ENCODE results near the gene MAN1B1.

The MAN1B1 gene

GRCh38 chr9:137067860-137068538 is 18.8 kb upstream of the MAN1B1 start:
- H3K4me3 ChIP-seq = no peak overlapping the region
- H3K27ac ChIP-seq = no peak overlapping the region
- TF ChIP-seq CTCF (IDR thresholded peaks at IDR 0.05) = peak; percentile 75
- no peak for DNase-seq (ENCODE audit: low spot score)

GRCh38 chr9:137068539-137069507 is 18.0 kb upstream of the MAN1B1 start:
- TF ChIP-seq CTCF (IDR thresholded peaks at IDR 0.05) = no peak
- no peak for DNase-seq (ENCODE audit: low spot score)
- Histone ChIP-seq H3K4me3 (no peak overlapping the region), H3K27ac (no peak overlapping the region)

GRCh38 chr9:137069508-137070091 is 17.2 kb upstream of the MAN1B1 start:
- no peak for TF ChIP-seq CTCF (IDR thresholded peaks at IDR 0.05)
- no peak overlapping the region for H3K27ac ChIP-seq
- DNase-seq (ENCODE audit: low spot score) = no peak
- H3K4me3 ChIP-seq = peak overlapping the region; percentile 70

- DNase-seq (ENCODE audit: low spot score) = no peak
- peak within 1 kb of the TSS in 1 of 2 donors; percentile 75 for H3K27ac ChIP-seq
- no peak for TF ChIP-seq CTCF (IDR thresholded peaks at IDR 0.05)
- peak within 1 kb of the TSS; percentile 70 for H3K4me3 ChIP-seq
Observed at GRCh38 chr9:137070201-137070905, 16.4 kb upstream of the MAN1B1 start, which contains the start of gene SAPCD2. Gene SAPCD2, minus strand, starts transcription at chr9:137070557. Its CDS starts 97 bp downstream, at chr9:137070460.

- peak overlapping the region in 1 of 2 donors; percentile 75 for H3K27ac ChIP-seq
- DNase-seq (ENCODE audit: low spot score) = no peak
- peak overlapping the region; percentile 70 for H3K4me3 ChIP-seq
- TF ChIP-seq CTCF (IDR thresholded peaks at IDR 0.05) = no peak
Observed at GRCh38 chr9:137070906-137071275, 15.9 kb upstream of the MAN1B1 start.

GRCh38 chr9:137071282-137071681 is 15.5 kb upstream of the MAN1B1 start:
- Histone ChIP-seq H3K4me3 (peak overlapping the region; percentile 70), H3K27ac (peak overlapping the region in 1 of 2 donors; percentile 75)
- no peak for TF ChIP-seq CTCF (IDR thresholded peaks at IDR 0.05)
- no peak for DNase-seq (ENCODE audit: low spot score)
